GM11168 (cell line): ENCODE data around the gene ATP12A.

Source experiments
- in situ Hi-C: fragments of 300-500 bp; cut with MboI; formaldehyde crosslinking; loops from one replicate; pipeline ENCODE4 v1.12.0; 2022; ENCODE audit warnings: low sequenced_read_pairs; ENCODE audit not compliant: unreplicated experiment

Gene ATP12A

GRCh38 chr13:24683838-24684599 is 3.8 kb downstream of the ATP12A start:
- in situ Hi-C loops, result no loop called here

- in situ Hi-C loops, result no loop called here
Measured at GRCh38 chr13:24684600-24684998, 4.4 kb downstream of the ATP12A start.

GRCh38 chr13:24685314-24685713 is 5.1 kb downstream of the ATP12A start:
- in situ Hi-C loops, result loop anchor here (5.0 kb wide), 1 partner anchor 42 kb away; no protein-coding TSS in a partner anchor

GRCh38 chr13:24687611-24688010 is 7.4 kb downstream of the ATP12A start:
- in situ Hi-C loops, result loop anchor here (5.0 kb wide), 1 partner anchor 40 kb away; no protein-coding TSS in a partner anchor

- in situ Hi-C loops, result loop anchor here (5.0 kb wide), 1 partner anchor 39 kb away; no protein-coding TSS in a partner anchor
Measured at GRCh38 chr13:24688111-24688510, 7.9 kb downstream of the ATP12A start.

GRCh38 chr13:24688950-24689349 is 8.7 kb downstream of the ATP12A start:
- in situ Hi-C loops, result loop anchor here (5.0 kb wide), 1 partner anchor 38 kb away; no protein-coding TSS in a partner anchor

GRCh38 chr13:24691381-24691780 is 11.2 kb downstream of the ATP12A start:
- in situ Hi-C loops, result no loop called here

- in situ Hi-C loops, result no loop called here
Measured at GRCh38 chr13:24692561-24692960, 12.4 kb downstream of the ATP12A start.

GRCh38 chr13:24693862-24694471 is 13.8 kb downstream of the ATP12A start:
- in situ Hi-C loops, result no loop called here

- in situ Hi-C loops, result no loop called here
Measured at GRCh38 chr13:24694907-24695306, 14.7 kb downstream of the ATP12A start.

GRCh38 chr13:24698686-24699085 is 18.5 kb downstream of the ATP12A start:
- in situ Hi-C loops, result no loop called here

GRCh38 chr13:24699541-24699940 is 19.3 kb downstream of the ATP12A start:
- in situ Hi-C loops, result no loop called here

GRCh38 chr13:24700539-24700938 is 20.3 kb downstream of the ATP12A start:
- in situ Hi-C loops, result loop anchor here (25.0 kb wide), 1 partner anchor 287 kb away; no protein-coding TSS in a partner anchor

GRCh38 chr13:24706886-24707585 is 26.8 kb downstream of the ATP12A start:
- in situ Hi-C loops, result loop anchor here (25.0 kb wide), 1 partner anchor 280 kb away; no protein-coding TSS in a partner anchor

GRCh38 chr13:24709186-24709913 is 29.1 kb downstream of the ATP12A start:
- in situ Hi-C loops, result loop anchor here (25.0 kb wide), 1 partner anchor 278 kb away; no protein-coding TSS in a partner anchor

- in situ Hi-C loops, result loop anchor here (25.0 kb wide), 1 partner anchor 274 kb away; no protein-coding TSS in a partner anchor
Measured at GRCh38 chr13:24713022-24713421, 32.8 kb downstream of the ATP12A start.

GRCh38 chr13:24716011-24716410 is 35.8 kb downstream of the ATP12A start:
- in situ Hi-C loops, result loop anchor here (25.0 kb wide), 1 partner anchor 271 kb away; no protein-coding TSS in a partner anchor

GRCh38 chr13:24716446-24716845 is 36.2 kb downstream of the ATP12A start:
- in situ Hi-C loops, result loop anchor here (25.0 kb wide), 1 partner anchor 271 kb away; no protein-coding TSS in a partner anchor

- in situ Hi-C loops, result loop anchor here (25.0 kb wide), 1 partner anchor 270 kb away; no protein-coding TSS in a partner anchor
Measured at GRCh38 chr13:24717217-24717616, 37.0 kb downstream of the ATP12A start.
